HCT116 (cell line): ENCODE results near the gene ACRBP. TPM values are rescaled to one million over a fixed set of nuclear protein-coding genes. Genes with fewer than 3 reads are reported as not detected.

Experiments used
- ATAC-seq: fragments of 200-7000 bp; cut with Tn5 transposase; 2 replicates; pipeline ENCODE4 v1.9.1; 2020; ENCODE audit warnings: mild to moderate bottlenecking, moderate library complexity
- BruUV-seq: library from RNA; stranded (reverse); fragments of 400-500 nt; replicated peaks from 2 replicates; lab custom pipeline; 2021; lab: Mats Ljungman, UMichigan
- CTCF ChIA-PET: fragments of 300-600 bp; sonication (Branson Sonifier 250); formaldehyde crosslinking; loops from one replicate; lab custom pipeline; 2021; ENCODE audit warnings: antibody characterized with exemption; lab: Charles Lee
- POLR2A ChIA-PET: fragments of 300-600, 350-600 bp; sonication (Branson Sonifier 250); formaldehyde crosslinking; loops from one replicate; lab custom pipeline; 2021; ENCODE audit warnings: antibody characterized with exemption; lab: Charles Lee
- RAD21 ChIA-PET, 2 experiments: fragments of 300-600 bp; sonication (Branson Sonifier 250); formaldehyde crosslinking; loops; one replicate each; lab custom pipeline; 2023; ENCODE audit warnings: low total read pairs in 2 of 2; ENCODE audit not compliant: uncharacterized antibody in 2 of 2, unreplicated experiment in 2 of 2, low non-redundant PET in 1 of 2; lab: Charles Lee
- DNase-seq: peaks from one replicate; pipeline ENCODE4 v3.0.0-alpha.2; 2010; ENCODE audit warnings: low read depth, low spot score
- H2AFZ ChIP-seq: fragments of 200-600 bp; shearing (Covaris generic), sonication (generic); 2 replicates; pipeline ENCODE4 v1.6.1; 2017; ENCODE audit warnings: low read depth, mixed run types, mixed read lengths, antibody characterized with exemption, low read length; ENCODE audit not compliant: poor library complexity, severe bottlenecking
- H3K27ac ChIP-seq: 2 replicates; pipeline ENCODE4 v1.5.1; 2012; ENCODE audit warnings: low read depth, low read length
- H3K27me3 ChIP-seq: fragments of 200-600 bp; sonication (generic); 2 replicates; pipeline ENCODE4 v1.6.1; 2016; ENCODE audit warnings: mixed run types, low read length, mixed read lengths; ENCODE audit not compliant: insufficient read depth
- H3K36me3 ChIP-seq, 2 experiments: fragments of 200-500 bp in 1 of 2; fragments of 200-600 bp in 1 of 2; sonication (Bioruptor generic) in 1 of 2; sonication (generic) in 1 of 2; 2 replicates each; pipeline versions ENCODE4 v1.5.1 to v1.6.1; 2014 to 2016; ENCODE audit warnings: low read length in 2 of 2, inconsistent platforms in 1 of 2, mixed read lengths in 1 of 2, mixed run types in 1 of 2; ENCODE audit not compliant: insufficient read depth in 2 of 2, control insufficient read depth in 1 of 2
- H3K4me1 ChIP-seq, 2 experiments: fragments of 200-600 bp in 1 of 2; sonication (generic) in 1 of 2; 2 replicates each; pipeline versions ENCODE4 v1.5.1 to v1.6.1; 2012 to 2017; ENCODE audit warnings: low read length in 2 of 2, inconsistent platforms in 1 of 2, mild to moderate bottlenecking in 1 of 2, mixed read lengths in 1 of 2, mixed run types in 1 of 2, moderate library complexity in 1 of 2; ENCODE audit not compliant: insufficient read depth in 2 of 2, control insufficient read depth in 1 of 2
- H3K4me2 ChIP-seq: fragments of 200-600 bp; sonication (generic); 2 replicates; pipeline ENCODE4 v1.6.1; 2017; ENCODE audit warnings: mixed run types, low read length, mixed read lengths
- H3K4me3 ChIP-seq, 2 experiments: fragments of 200-600 bp in 1 of 2; sonication (generic) in 1 of 2; replicated peaks in 1 of 2; 2 replicates each; pipeline ENCODE4 v1.5.1; 2011 to 2016; ENCODE audit warnings: low read length in 2 of 2, control low read depth in 1 of 2, low read depth in 1 of 2, mild to moderate bottlenecking in 1 of 2, mixed read lengths in 1 of 2, mixed run types in 1 of 2
- H3K79me2 ChIP-seq: fragments of 200-600 bp; sonication (generic); 2 replicates; pipeline ENCODE4 v1.6.1; 2017; ENCODE audit warnings: mild to moderate bottlenecking, mixed run types, low read length, moderate library complexity, mixed read lengths; ENCODE audit not compliant: insufficient read depth
- H3K9ac ChIP-seq: fragments of 200-600 bp; sonication (generic); 2 replicates; pipeline ENCODE4 v1.6.1; 2016; ENCODE audit warnings: low read length, mixed read lengths
- H3K9me2 ChIP-seq: fragments of 200-600 bp; sonication (generic), shearing (Covaris generic); 2 replicates; pipeline ENCODE4 v1.6.1; 2017; ENCODE audit warnings: mixed run types, mild to moderate bottlenecking, moderate library complexity; ENCODE audit not compliant: insufficient read depth
- H3K9me3 ChIP-seq, 2 experiments: fragments of 200-500 bp in 1 of 2; fragments of 200-600 bp in 1 of 2; sonication (Bioruptor generic) in 1 of 2; sonication (generic) in 1 of 2; 2 replicates each; pipeline ENCODE4 v1.6.1; 2014 to 2017; ENCODE audit warnings: low read length in 2 of 2, mixed read lengths in 2 of 2, inconsistent platforms in 1 of 2, low read depth in 1 of 2, mild to moderate bottlenecking in 1 of 2, mixed run types in 1 of 2, moderate library complexity in 1 of 2; ENCODE audit not compliant: control insufficient read depth in 1 of 2, insufficient read depth in 1 of 2
- H4K20me1 ChIP-seq: fragments of 200-600 bp; sonication (generic), shearing (Covaris generic); 2 replicates; pipeline ENCODE4 v1.6.1; 2017; ENCODE audit warnings: mixed run types, mild to moderate bottlenecking, moderate library complexity; ENCODE audit not compliant: insufficient read depth
- EZH2 ChIP-seq: fragments of 200-600 bp; sonication (generic); IDR thresholded peaks from 2 replicates; pipeline ENCODE4 v1.6.1; 2017; ENCODE audit warnings: antibody characterized with exemption, mixed run types
- EZH2phosphoT487 ChIP-seq: fragments of 200-600 bp; IDR thresholded peaks from 2 replicates; pipeline ENCODE4 v1.6.1; 2018; ENCODE audit warnings: antibody characterized with exemption, borderline replicate concordance
- POLR2A ChIP-seq: IDR thresholded peaks from 2 replicates; pipeline ENCODE4 v1.7.0; 2011; ENCODE audit warnings: borderline replicate concordance; ENCODE audit not compliant: insufficient read depth, insufficient read length; ENCODE audit errors: extremely low read depth
- POLR2AphosphoS5 ChIP-seq: IDR thresholded peaks from 2 replicates; pipeline ENCODE4 v1.6.1; 2011; ENCODE audit warnings: mild to moderate bottlenecking, low read depth, low read length, moderate library complexity
- SIN3A ChIP-seq: IDR thresholded peaks from 2 replicates; pipeline ENCODE4 v1.6.1; 2012; ENCODE audit warnings: low read depth
- SP1 ChIP-seq: IDR thresholded peaks from 2 replicates; pipeline ENCODE4 v1.6.1; 2012; ENCODE audit warnings: low read depth
- SRF ChIP-seq: IDR thresholded peaks from 2 replicates; pipeline ENCODE4 v1.6.1; 2012; ENCODE audit warnings: low read depth
- TCF7L2 ChIP-seq: IDR thresholded peaks from 2 replicates; pipeline ENCODE4 v1.7.0; 2011; ENCODE audit warnings: borderline replicate concordance, inconsistent platforms; ENCODE audit not compliant: insufficient read depth, insufficient read length; ENCODE audit errors: extremely low read depth
- ZBTB33 ChIP-seq: IDR thresholded peaks from 2 replicates; pipeline ENCODE4 v1.6.1; 2011; ENCODE audit warnings: mild to moderate bottlenecking, low read length, moderate library complexity; ENCODE audit not compliant: insufficient replicate concordance; ENCODE audit errors: extremely low read depth
- ZFX ChIP-seq: fragments of 450-650 bp; IDR thresholded peaks from 2 replicates; pipeline ENCODE4 v1.6.1; 2017
- ZNF274 ChIP-seq: fragments of 200-500 bp; sonication (Bioruptor generic); IDR thresholded peaks from 2 replicates; pipeline ENCODE4 v1.6.1; 2014; ENCODE audit warnings: mild to moderate bottlenecking, low read depth, low read length, inconsistent platforms
- intact Hi-C: fragments of 100-400 bp; cut with micrococcal nuclease; formaldehyde crosslinking; loops from 2 replicates; pipeline ENCODE4 v1.10.0; 2022
- total RNA-seq: library from RNA; stranded (reverse); gene quantifications from one replicate; pipeline ENCODE4 v1.2.1, GENCODE V29; 2021; ENCODE audit not compliant: unreplicated experiment
- TF ChIP-seq, protein P1 (sequence below): IDR thresholded peaks from 2 replicates; pipeline ENCODE4 v1.6.1; 2012

ACRBP gene
- total RNA-seq, 1 experiment from 2014 or later, result 1.0 TPM

GRCh38 chr12:6694701-6695100 is 47.5 kb upstream of the ACRBP start (continued):
- TF ChIP-seq ZFX (no peak), POLR2A (no peak), SRF (no peak), TCF7L2 (no peak), ZNF274 (no peak), EZH2phosphoT487 (no peak), SP1 (no peak), SIN3A (no peak), EZH2 (no peak)
- TF ChIP-seq, protein P1, sequence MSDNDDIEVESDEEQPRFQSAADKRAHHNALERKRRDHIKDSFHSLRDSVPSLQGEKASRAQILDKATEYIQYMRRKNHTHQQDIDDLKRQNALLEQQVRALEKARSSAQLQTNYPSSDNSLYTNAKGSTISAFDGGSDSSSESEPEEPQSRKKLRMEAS, result no peak

DNA sequence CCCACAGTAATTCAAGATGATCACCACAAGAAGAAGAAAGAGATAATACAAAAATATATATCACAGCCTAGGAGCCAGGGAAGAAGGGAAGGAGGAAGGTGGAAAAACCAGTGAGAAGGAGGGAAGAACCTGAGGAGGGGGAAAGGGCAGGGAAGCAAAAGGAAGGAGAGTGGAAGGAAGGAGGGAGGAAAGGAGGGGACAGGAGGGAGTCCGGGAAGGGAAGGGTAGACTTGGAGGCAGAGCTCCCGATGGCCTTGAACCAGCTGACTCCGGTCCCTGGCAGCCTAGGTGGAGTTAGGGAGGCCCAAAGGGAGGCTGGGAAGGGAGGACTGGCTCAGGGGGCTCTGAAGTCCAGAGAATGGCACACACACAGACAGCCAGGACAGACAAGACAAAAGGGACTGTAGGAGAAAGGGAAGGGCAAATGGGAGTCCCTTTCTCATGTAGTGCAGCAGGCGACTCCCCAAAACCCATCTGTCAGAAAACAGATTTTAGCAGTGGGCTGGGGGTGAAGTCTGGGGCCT is 46.7 kb upstream of the ACRBP start:
- H3K79me2 ChIP-seq, result peaks cover 17% of the 10 kb centered on the region
- no peak overlapping the region for H3K4me2 ChIP-seq
- no peak overlapping the region for H3K4me3 ChIP-seq
- ChIA-PET POLR2A (no interaction called here), RAD21 (no interaction called here), CTCF (interaction anchor here (0.9 kb wide), 1 partner anchor 18 kb away, joined by 3 read pairs; no protein-coding TSS in a partner anchor)
- DNase-seq (no peak), ATAC-seq (no peak)
- intact Hi-C loops, result no loop called here
- no peaks in the 10 kb centered on the region for H4K20me1 ChIP-seq
- TF ChIP-seq ZBTB33, result no peak
- TF ChIP-seq POLR2AphosphoS5, result 0 out of 2 replicates have a peak, but pooled peaks have one; percentile 27
- no peak overlapping the region for H3K9ac ChIP-seq
- H3K27me3 ChIP-seq, result no peaks in the 10 kb centered on the region
- no peak overlapping the region for H2AFZ ChIP-seq
- H3K27ac ChIP-seq, result no peak overlapping the region
- BruUV-seq, result no TSS peak
- H3K9me3 ChIP-seq, result no peaks in the 10 kb centered on the region
- no peaks in the 10 kb centered on the region for H3K9me2 ChIP-seq
- H3K36me3 ChIP-seq, result no peaks in the 10 kb centered on the region
- H3K4me1 ChIP-seq, result peaks cover 0 to 12% of the 10 kb centered on the region in 2 experiments; a peak in 3 of 4 replicates
